Uterus (tissue), 4 donors: ENCODE results near the gene ACTA1. TPM values are rescaled to one million over a fixed set of nuclear protein-coding genes. Genes with fewer than 3 reads are reported as not detected.

Experiments
- DNase-seq, 2 donors: peaks; one replicate each; pipeline ENCODE4 v3.0.0-alpha.2; 2019 to 2020
- H3K27ac ChIP-seq, 2 donors: fragments of 200-600 bp; sonication (generic); 1 replicate in 1 of 2; 2 replicates in 1 of 2; pipeline ENCODE4 v1.5.1; 2016 to 2018
- H3K27me3 ChIP-seq, 2 donors: fragments of 200-600 bp; sonication (generic); one replicate each; pipeline ENCODE4 v1.5.1; 2018 to 2019; ENCODE audit warnings: control low read depth in 1 of 2
- H3K36me3 ChIP-seq, 2 donors: fragments of 200-600 bp; sonication (generic); one replicate each; pipeline ENCODE4 v1.5.1; 2019; ENCODE audit warnings: control low read depth in 1 of 2
- H3K4me1 ChIP-seq, 2 donors: fragments of 200-600 bp; sonication (generic); one replicate each; pipeline ENCODE4 v1.5.1; 2018 to 2019; ENCODE audit warnings: control low read depth in 1 of 2
- H3K4me3 ChIP-seq, 2 donors: fragments of 200-600 bp; sonication (generic); 1 replicate in 1 of 2; 2 replicates in 1 of 2; pipeline ENCODE4 v1.5.1; 2018 to 2019; ENCODE audit warnings: mild to moderate bottlenecking in 1 of 2
- H3K9me3 ChIP-seq, 2 donors: fragments of 200-600 bp; sonication (generic); one replicate each; pipeline ENCODE4 v1.5.1; 2019; ENCODE audit warnings: control low read depth in 1 of 2
- POLR2A ChIP-seq, 2 donors: fragments of 450-650 bp; IDR thresholded peaks; one replicate each; pipeline ENCODE4 v1.6.1; 2016; ENCODE audit warnings: antibody characterized with exemption in 2 of 2, mild to moderate bottlenecking in 1 of 2, moderate library complexity in 1 of 2
- intact Hi-C: fragments of 100-400 bp; cut with DNase I; formaldehyde crosslinking; loops from one replicate; pipeline ENCODE4 v1.15.1; 2023; ENCODE audit warnings: low total_unique reads
- total RNA-seq, 4 donors: library from RNA; depleted of rRNA in 3 of 4; stranded (reverse); fragments of >200 nt in 3 of 4; gene quantifications; one replicate each; pipeline versions ENCODE4 v1.1.0 to v1.2.4, GENCODE V29; 2014 to 2023
- TF ChIP-seq, protein P1 (sequence below), 4 experiments: fragments of 200-600 bp in 2 of 4; fragments of 450-650 bp in 2 of 4; sonication (generic) in 2 of 4; IDR thresholded peaks; one replicate each; pipeline ENCODE4 v1.5.1; 2016 to 2019; ENCODE audit warnings: antibody characterized with exemption in 4 of 4, mild to moderate bottlenecking in 2 of 4, moderate library complexity in 1 of 4
- donor health status: DM: yes; HTN: yes; CAD: no.

The ACTA1 gene
- total RNA-seq, 4 donors from 2014 or later = 4.2 TPM; not detected in 3

DNA sequence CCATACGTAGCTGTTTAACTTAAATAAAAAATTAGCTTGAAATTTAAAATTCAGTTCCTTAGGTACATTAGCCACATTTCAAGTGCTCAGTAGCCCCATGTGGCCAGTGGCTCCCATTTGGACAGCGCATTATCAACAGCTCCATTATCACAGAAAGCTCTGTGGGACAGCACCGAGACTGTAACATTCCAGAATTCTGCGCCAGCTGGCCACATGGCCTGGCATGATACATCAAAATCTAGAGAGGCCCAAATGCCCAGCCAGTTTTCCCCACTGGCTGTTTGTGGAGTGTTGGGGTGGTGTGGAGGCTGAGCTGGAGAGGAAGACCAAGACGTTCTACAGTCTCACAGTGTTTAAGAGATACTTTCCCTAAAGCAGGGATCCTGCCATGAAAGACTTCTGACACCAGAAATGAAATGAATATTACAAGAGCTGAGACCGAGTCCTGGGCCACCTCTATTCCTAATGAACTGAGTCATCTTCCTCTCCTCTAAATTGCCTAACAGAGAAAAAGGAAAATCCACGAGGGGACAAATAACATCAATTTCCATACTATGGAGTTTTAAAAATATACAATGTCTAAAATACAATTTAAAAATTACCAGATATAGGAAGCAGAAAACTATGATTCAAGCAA is 27.3 kb upstream of the ACTA1 start:
- H3K36me3 ChIP-seq = no peaks in the 10 kb centered on the region

DNA sequence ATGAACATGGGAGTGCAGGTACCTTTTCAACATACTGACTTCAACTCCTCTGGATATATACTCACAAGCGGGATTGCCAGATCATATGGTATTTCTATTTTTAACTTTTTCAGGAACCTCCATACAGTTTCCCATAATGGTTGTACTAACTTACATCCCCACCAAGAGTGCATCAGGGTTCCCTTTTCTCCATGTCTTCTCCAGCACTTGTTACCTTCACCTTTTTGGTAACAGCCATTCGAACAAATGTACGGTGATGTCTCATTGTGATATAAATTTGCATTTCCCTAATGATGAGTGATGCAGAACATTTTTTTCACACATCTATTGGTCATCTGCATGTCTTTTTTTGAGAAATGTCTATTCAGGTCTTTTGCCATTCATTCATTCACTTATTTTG is 25.9 kb upstream of the ACTA1 start:
- no peak for TF ChIP-seq POLR2A (IDR thresholded peaks at IDR 0.05)
- TF ChIP-seq, protein P1, sequence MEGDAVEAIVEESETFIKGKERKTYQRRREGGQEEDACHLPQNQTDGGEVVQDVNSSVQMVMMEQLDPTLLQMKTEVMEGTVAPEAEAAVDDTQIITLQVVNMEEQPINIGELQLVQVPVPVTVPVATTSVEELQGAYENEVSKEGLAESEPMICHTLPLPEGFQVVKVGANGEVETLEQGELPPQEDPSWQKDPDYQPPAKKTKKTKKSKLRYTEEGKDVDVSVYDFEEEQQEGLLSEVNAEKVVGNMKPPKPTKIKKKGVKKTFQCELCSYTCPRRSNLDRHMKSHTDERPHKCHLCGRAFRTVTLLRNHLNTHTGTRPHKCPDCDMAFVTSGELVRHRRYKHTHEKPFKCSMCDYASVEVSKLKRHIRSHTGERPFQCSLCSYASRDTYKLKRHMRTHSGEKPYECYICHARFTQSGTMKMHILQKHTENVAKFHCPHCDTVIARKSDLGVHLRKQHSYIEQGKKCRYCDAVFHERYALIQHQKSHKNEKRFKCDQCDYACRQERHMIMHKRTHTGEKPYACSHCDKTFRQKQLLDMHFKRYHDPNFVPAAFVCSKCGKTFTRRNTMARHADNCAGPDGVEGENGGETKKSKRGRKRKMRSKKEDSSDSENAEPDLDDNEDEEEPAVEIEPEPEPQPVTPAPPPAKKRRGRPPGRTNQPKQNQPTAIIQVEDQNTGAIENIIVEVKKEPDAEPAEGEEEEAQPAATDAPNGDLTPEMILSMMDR (IDR thresholded peaks at IDR 0.05) = no peak
- no peaks in the 10 kb centered on the region for H3K4me1 ChIP-seq
- H3K27me3 ChIP-seq = no peaks in the 10 kb centered on the region
- H3K9me3 ChIP-seq = no peaks in the 10 kb centered on the region
- no peaks in the 10 kb centered on the region for H3K36me3 ChIP-seq
- DNase-seq = no peak
- no peak overlapping the region for H3K27ac ChIP-seq
- intact Hi-C loops = no loop called here
- no peak overlapping the region for H3K4me3 ChIP-seq

More for the DNA sequence above, 27.3 kb upstream of the ACTA1 start:
- Histone ChIP-seq H3K27me3 (no peaks in the 10 kb centered on the region), H3K9me3 (no peaks in the 10 kb centered on the region), H3K4me3 (no peak overlapping the region), H3K27ac (no peak overlapping the region), H3K4me1 (no peaks in the 10 kb centered on the region)
- intact Hi-C loops = no loop called here
- no peak for DNase-seq
- no peak for TF ChIP-seq POLR2A (IDR thresholded peaks at IDR 0.05)
- TF ChIP-seq, protein P1 (IDR thresholded peaks at IDR 0.05) = no peak

DNA sequence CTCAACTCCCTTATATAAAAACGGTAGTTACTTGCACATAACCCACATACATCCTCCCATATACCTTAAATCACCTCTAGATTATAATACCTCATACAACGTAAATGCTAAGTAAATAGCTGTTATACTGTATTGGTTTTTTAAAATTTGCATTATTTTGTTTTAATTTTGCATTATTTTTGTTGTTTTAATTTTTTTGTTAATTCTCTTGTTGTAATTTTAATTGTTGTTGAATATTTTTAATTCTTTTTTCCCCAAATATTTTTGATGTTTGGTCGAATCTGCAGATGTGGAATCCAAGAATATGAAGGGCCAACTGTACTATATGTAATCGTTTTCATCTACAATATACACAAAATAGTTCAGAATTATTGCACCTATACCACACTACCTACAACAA is 23.5 kb upstream of the ACTA1 start:
- no peak for DNase-seq
- TF ChIP-seq, protein P1 (IDR thresholded peaks at IDR 0.05) = no peak
- no peak for TF ChIP-seq POLR2A (IDR thresholded peaks at IDR 0.05)
- Histone ChIP-seq H3K27me3 (no peaks in the 10 kb centered on the region), H3K27ac (no peak overlapping the region), H3K36me3 (no peaks in the 10 kb centered on the region), H3K4me3 (no peak overlapping the region), H3K9me3 (no peaks in the 10 kb centered on the region), H3K4me1 (no peaks in the 10 kb centered on the region)
- intact Hi-C loops = no loop called here

DNA sequence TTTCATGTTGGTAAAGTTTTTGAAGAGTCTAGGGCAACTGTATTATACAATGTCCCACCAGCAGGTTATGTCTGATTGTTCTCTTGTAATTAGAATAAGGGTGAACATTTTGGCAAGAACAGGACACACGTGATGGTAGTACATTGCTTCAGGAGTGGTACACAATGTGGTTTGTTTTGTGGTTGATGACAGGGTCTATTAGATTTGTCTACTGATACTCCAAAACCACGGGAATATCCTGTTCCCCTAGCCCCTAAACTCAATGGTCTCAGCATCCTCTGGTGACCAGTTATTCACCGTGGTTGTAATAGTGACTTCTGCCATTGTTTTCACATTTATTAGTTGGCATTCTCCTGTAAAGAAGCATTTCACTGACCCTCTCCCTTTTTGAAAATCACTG is 22.1 kb upstream of the ACTA1 start:
- DNase-seq = no peak
- Histone ChIP-seq H3K9me3 (no peaks in the 10 kb centered on the region), H3K36me3 (no peaks in the 10 kb centered on the region), H3K27me3 (no peaks in the 10 kb centered on the region), H3K27ac (no peak overlapping the region), H3K4me1 (no peaks in the 10 kb centered on the region), H3K4me3 (no peak overlapping the region)
- intact Hi-C loops = no loop called here
- TF ChIP-seq POLR2A (IDR thresholded peaks at IDR 0.05) = no peak
- TF ChIP-seq, protein P1 (IDR thresholded peaks at IDR 0.05) = no peak

DNA sequence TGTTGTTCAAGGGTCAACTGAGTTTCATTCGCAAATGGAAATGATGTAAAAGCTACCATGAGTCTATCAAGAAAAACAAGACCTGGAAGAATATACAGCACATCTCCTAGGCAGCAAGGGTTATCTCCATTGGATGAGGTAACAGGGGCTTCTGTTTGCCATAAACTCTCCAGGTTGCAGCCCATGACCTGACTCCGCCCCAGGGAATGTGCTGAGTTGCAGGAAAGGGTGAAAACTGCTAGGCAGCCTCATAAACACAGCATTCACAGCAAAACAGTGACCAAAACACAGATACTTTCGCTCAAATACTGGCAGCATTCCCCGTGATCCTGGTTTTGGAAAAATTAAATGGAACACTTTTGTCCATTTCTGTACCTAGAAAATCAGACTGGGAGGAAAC is 20.2 kb upstream of the ACTA1 start:
- Histone ChIP-seq H3K4me3 (no peak overlapping the region), H3K4me1 (no peaks in the 10 kb centered on the region), H3K36me3 (no peaks in the 10 kb centered on the region), H3K27ac (no peak overlapping the region), H3K9me3 (no peaks in the 10 kb centered on the region), H3K27me3 (no peaks in the 10 kb centered on the region)
- no peak for DNase-seq
- intact Hi-C loops = no loop called here
- TF ChIP-seq POLR2A (IDR thresholded peaks at IDR 0.05) = no peak
- TF ChIP-seq, protein P1 (IDR thresholded peaks at IDR 0.05) = no peak
